ENCODE results near the gene FIBIN. TPM values are rescaled to one million over a fixed set of nuclear protein-coding genes. Genes with fewer than 3 reads are reported as not detected.
"Not testable (repeated sequence)": the region's sequence is repeated elsewhere in the genome, so short reads cannot be mapped to it uniquely, and the experiment has no call there.

Gene FIBIN
- total and polyA plus RNA-seq, 2 donors (not counting 3 experiments of a cell fraction or from before 2014, with no cell fraction given) = not detected

DNA sequence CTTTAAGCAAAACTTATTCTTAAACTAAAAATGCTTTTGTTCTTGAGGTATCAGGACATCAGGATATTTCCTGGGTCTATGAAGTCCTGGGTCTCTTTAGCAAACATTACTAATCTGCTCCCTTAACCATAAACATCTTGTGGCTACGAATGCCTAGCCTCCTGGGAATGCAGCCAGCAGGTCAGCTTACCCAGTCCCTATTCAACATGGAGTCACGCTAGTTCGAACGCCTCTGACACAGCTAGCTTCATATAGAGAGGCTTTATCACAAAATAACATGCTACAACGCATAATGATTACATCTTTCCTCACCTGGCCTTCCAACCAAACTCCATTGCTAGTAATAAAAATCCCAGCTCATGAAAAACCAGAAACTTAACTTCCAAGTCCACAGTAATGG lies 17.5 kb upstream of the FIBIN start:
- no peak overlapping the region for H3K27ac ChIP-seq (ENCODE audit: insufficient read depth, low read depth, low read length)

DNA sequence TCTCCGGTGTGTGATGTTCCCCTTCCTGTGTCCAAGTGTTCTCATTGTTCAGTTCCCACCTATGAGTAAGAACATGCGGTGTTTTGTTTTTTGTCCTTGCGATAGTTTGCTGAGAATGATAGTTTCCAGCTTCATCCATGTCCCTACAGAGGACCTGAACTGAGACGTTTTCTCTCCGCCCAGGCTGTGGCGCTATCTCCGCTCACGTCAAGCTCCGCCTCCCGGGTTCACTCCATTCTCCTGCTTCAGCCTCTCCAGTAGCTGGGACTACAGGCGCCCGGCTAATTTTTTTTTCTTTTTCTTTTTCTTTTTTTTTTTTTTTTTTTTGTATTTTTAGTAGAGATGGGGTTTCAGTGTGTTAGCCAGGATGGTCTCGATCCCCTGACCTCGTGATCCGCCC lies 16.7 kb upstream of the FIBIN start:
- H3K9ac ChIP-seq (replicated peaks; ENCODE audit: extremely low read depth, insufficient read depth, low read length); H4K20me1 ChIP-seq (replicated peaks; ENCODE audit: control insufficient read depth, extremely low read depth, insufficient read depth, low read length); H3K4me1 ChIP-seq (ENCODE audit: control insufficient read depth, extremely low read depth, insufficient read depth, low read length); H2AFZ ChIP-seq (ENCODE audit: low read depth, low read length); H3K36me3 ChIP-seq (ENCODE audit: control insufficient read depth in 2 of 2, extremely low read depth in 1 of 2, insufficient read depth in 2 of 2, low read length in 2 of 2); CTCF ChIA-PET; H3K9me1 ChIP-seq (replicated peaks; ENCODE audit: control insufficient read depth, extremely low read depth, insufficient read depth, low read length); dilution Hi-C loops (cut with MboI; ENCODE audit: extremely low pct_ligation_motif_present, low sequenced_read_pairs); H3K27me3 ChIP-seq (ENCODE audit: control insufficient read depth in 2 of 2, insufficient read depth in 2 of 2, low read length in 2 of 2); H3K27ac ChIP-seq (ENCODE audit: insufficient read depth, low read depth, low read length); H3K4me2 ChIP-seq (ENCODE audit: insufficient read depth, low read length); H3K79me2 ChIP-seq (ENCODE audit: control insufficient read depth, insufficient read depth, low read length); H3K4me3 ChIP-seq (replicated peaks in 1 of 3; ENCODE audit: insufficient read depth in 1 of 3, low read depth in 1 of 3, low read length in 3 of 3); DNase-seq (ENCODE audit: low read depth, low spot score); POLR2A ChIA-PET; FAIRE-seq; BruUV-seq (replicated peaks); intact Hi-C loops (cut with micrococcal nuclease); H3K9me3 ChIP-seq (replicated peaks; ENCODE audit: control insufficient read depth, insufficient read depth, low read length): not testable (repeated sequence)

More for the DNA sequence above, 17.5 kb upstream of the FIBIN start:
- no peaks in the 10 kb centered on the region for H4K20me1 ChIP-seq (replicated peaks; ENCODE audit: control insufficient read depth, extremely low read depth, insufficient read depth, low read length)
- no peaks in the 10 kb centered on the region for H3K27me3 ChIP-seq (ENCODE audit: control insufficient read depth in 2 of 2, insufficient read depth in 2 of 2, low read length in 2 of 2)
- DNase-seq (ENCODE audit: low read depth, low spot score) (no peak), FAIRE-seq (no peak)
- H3K79me2 ChIP-seq (ENCODE audit: control insufficient read depth, insufficient read depth, low read length) = no peaks in the 10 kb centered on the region
- POLR2A ChIA-PET = no interaction called here
- no peaks in the 10 kb centered on the region for H3K36me3 ChIP-seq (ENCODE audit: control insufficient read depth in 2 of 2, extremely low read depth in 1 of 2, insufficient read depth in 2 of 2, low read length in 2 of 2)
- no peak for TF ChIP-seq EZH2 (IDR thresholded peaks at IDR 0.05; ENCODE audit: borderline replicate concordance, low read depth, low read length, severe bottlenecking)
- TF ChIP-seq MYC (IDR thresholded peaks at IDR 0.05; ENCODE audit: low read depth, low read length) = no peak
- no peak for TF ChIP-seq GATA2 (IDR thresholded peaks at IDR 0.05; ENCODE audit: insufficient read depth, insufficient read length, low read depth, low read length)
- no peak for TF ChIP-seq POLR2A (IDR thresholded peaks at IDR 0.05; ENCODE audit: low read depth, low read length)
- TF ChIP-seq FOS (IDR thresholded peaks at IDR 0.05; ENCODE audit: borderline replicate concordance, insufficient read depth, low read length) = no peak
- TF ChIP-seq POLR2AphosphoS5 (IDR thresholded peaks at IDR 0.05; ENCODE audit: insufficient read depth, low read depth, low read length) = no peak
- no peak for TF ChIP-seq JUN (IDR thresholded peaks at IDR 0.05; ENCODE audit: borderline replicate concordance, insufficient read depth, insufficient read length, low read depth)
- TF ChIP-seq, protein P1, sequence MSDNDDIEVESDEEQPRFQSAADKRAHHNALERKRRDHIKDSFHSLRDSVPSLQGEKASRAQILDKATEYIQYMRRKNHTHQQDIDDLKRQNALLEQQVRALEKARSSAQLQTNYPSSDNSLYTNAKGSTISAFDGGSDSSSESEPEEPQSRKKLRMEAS (IDR thresholded peaks at IDR 0.05; ENCODE audit: insufficient read depth, insufficient read length) = no peak
- TF ChIP-seq, protein P2, sequence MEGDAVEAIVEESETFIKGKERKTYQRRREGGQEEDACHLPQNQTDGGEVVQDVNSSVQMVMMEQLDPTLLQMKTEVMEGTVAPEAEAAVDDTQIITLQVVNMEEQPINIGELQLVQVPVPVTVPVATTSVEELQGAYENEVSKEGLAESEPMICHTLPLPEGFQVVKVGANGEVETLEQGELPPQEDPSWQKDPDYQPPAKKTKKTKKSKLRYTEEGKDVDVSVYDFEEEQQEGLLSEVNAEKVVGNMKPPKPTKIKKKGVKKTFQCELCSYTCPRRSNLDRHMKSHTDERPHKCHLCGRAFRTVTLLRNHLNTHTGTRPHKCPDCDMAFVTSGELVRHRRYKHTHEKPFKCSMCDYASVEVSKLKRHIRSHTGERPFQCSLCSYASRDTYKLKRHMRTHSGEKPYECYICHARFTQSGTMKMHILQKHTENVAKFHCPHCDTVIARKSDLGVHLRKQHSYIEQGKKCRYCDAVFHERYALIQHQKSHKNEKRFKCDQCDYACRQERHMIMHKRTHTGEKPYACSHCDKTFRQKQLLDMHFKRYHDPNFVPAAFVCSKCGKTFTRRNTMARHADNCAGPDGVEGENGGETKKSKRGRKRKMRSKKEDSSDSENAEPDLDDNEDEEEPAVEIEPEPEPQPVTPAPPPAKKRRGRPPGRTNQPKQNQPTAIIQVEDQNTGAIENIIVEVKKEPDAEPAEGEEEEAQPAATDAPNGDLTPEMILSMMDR (IDR thresholded peaks at IDR 0.05; ENCODE audit: extremely low read depth in 1 of 2, insufficient read depth in 1 of 2, low read depth in 1 of 2, low read length in 2 of 2) = no peak
- H3K4me1 ChIP-seq (ENCODE audit: control insufficient read depth, extremely low read depth, insufficient read depth, low read length) = no peaks in the 10 kb centered on the region
- dilution Hi-C loops (cut with MboI; ENCODE audit: extremely low pct_ligation_motif_present, low sequenced_read_pairs) (no loop called here), intact Hi-C loops (cut with micrococcal nuclease) (no loop called here)
- no peak overlapping the region for H3K9ac ChIP-seq (replicated peaks; ENCODE audit: extremely low read depth, insufficient read depth, low read length)
- CTCF ChIA-PET = no interaction called here
- H3K9me1 ChIP-seq (replicated peaks; ENCODE audit: control insufficient read depth, extremely low read depth, insufficient read depth, low read length) = no peaks in the 10 kb centered on the region
- H3K4me3 ChIP-seq (replicated peaks in 1 of 3; ENCODE audit: insufficient read depth in 1 of 3, low read depth in 1 of 3, low read length in 3 of 3) = no peak overlapping the region
- no peak overlapping the region for H3K4me2 ChIP-seq (ENCODE audit: insufficient read depth, low read length)
- H3K9me3 ChIP-seq (replicated peaks; ENCODE audit: control insufficient read depth, insufficient read depth, low read length) = no peaks in the 10 kb centered on the region
- BruUV-seq (replicated peaks) = no TSS peak
- H2AFZ ChIP-seq (ENCODE audit: low read depth, low read length) = no peak overlapping the region

All from endothelial cell of umbilical vein (primary cell).